MM.1S (cell line): ENCODE results near the gene DHX35.

Experiments
- EZH2 ChIP-seq: fragments of 300-600 bp; sonication (generic); optimal IDR thresholded peaks from 2 replicates; pipeline ENCODE3; 2017; ENCODE audit warnings: low read depth, mild to moderate bottlenecking, antibody characterized with exemption, low read length, mixed read lengths
- EZH2phosphoT487 ChIP-seq: fragments of 300-600 bp; sonication (generic); IDR thresholded peaks from 2 replicates; pipeline ENCODE4 v1.6.1; 2018; ENCODE audit warnings: antibody characterized with exemption, low read length
- TF ChIP-seq, protein P1 (sequence below): fragments of 300-600 bp; sonication (generic); IDR thresholded peaks from 2 replicates; pipeline ENCODE4 v1.5.1; 2016; ENCODE audit warnings: antibody characterized with exemption, low read length, mixed read lengths

DNA sequence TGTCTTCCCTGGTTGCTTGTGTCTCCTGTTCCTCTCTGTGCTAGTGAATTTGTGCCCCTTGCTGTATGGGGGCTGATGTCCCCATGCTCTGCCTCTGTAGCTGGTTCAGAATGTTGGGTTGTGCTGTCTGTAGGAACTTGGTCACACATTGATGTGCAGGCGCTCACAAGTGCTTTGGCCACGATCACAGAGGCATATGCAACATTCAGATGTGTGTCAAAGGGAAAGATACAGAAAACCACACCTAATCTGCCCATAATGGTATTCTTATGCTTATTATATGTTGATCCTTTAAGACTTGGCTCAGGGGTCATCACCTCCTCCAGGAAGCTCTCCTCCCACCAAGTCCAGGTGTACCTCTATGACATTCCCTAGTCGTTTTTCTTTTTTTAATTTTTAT is 17.1 kb upstream of the DHX35 start:
- TF ChIP-seq, protein P1, sequence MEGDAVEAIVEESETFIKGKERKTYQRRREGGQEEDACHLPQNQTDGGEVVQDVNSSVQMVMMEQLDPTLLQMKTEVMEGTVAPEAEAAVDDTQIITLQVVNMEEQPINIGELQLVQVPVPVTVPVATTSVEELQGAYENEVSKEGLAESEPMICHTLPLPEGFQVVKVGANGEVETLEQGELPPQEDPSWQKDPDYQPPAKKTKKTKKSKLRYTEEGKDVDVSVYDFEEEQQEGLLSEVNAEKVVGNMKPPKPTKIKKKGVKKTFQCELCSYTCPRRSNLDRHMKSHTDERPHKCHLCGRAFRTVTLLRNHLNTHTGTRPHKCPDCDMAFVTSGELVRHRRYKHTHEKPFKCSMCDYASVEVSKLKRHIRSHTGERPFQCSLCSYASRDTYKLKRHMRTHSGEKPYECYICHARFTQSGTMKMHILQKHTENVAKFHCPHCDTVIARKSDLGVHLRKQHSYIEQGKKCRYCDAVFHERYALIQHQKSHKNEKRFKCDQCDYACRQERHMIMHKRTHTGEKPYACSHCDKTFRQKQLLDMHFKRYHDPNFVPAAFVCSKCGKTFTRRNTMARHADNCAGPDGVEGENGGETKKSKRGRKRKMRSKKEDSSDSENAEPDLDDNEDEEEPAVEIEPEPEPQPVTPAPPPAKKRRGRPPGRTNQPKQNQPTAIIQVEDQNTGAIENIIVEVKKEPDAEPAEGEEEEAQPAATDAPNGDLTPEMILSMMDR = no peak
- TF ChIP-seq EZH2 (no peak), EZH2phosphoT487 (no peak)
